ENCODE measurements around the gene ACRBP.

ACRBP gene

GRCh38 chr12:6667559-6668210 lies 20.5 kb upstream of the ACRBP start:
- TF ChIP-seq GLIS3 (CRISPR knock-in tag; IDR thresholded peaks at IDR 0.05): no peak
- no peak for TF ChIP-seq PPARA (CRISPR knock-in tag; IDR thresholded peaks at IDR 0.05; ENCODE audit: borderline replicate concordance)
- no peak for TF ChIP-seq RARB (CRISPR knock-in tag; IDR thresholded peaks at IDR 0.05)
- no peak for TF ChIP-seq TSHZ2 (CRISPR knock-in tag; IDR thresholded peaks at IDR 0.05)
- TF ChIP-seq OSR1 (CRISPR knock-in tag; IDR thresholded peaks at IDR 0.05): no peak
- TF ChIP-seq, protein P1, sequence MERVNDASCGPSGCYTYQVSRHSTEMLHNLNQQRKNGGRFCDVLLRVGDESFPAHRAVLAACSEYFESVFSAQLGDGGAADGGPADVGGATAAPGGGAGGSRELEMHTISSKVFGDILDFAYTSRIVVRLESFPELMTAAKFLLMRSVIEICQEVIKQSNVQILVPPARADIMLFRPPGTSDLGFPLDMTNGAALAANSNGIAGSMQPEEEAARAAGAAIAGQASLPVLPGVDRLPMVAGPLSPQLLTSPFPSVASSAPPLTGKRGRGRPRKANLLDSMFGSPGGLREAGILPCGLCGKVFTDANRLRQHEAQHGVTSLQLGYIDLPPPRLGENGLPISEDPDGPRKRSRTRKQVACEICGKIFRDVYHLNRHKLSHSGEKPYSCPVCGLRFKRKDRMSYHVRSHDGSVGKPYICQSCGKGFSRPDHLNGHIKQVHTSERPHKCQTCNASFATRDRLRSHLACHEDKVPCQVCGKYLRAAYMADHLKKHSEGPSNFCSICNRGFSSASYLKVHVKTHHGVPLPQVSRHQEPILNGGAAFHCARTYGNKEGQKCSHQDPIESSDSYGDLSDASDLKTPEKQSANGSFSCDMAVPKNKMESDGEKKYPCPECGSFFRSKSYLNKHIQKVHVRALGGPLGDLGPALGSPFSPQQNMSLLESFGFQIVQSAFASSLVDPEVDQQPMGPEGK (CRISPR knock-in tag; IDR thresholded peaks at IDR 0.05; ENCODE audit: borderline replicate concordance): no peak
- TF ChIP-seq TCF4 (CRISPR knock-in tag; IDR thresholded peaks at IDR 0.05; ENCODE audit: borderline replicate concordance): no peak
- TF ChIP-seq ZFP30 (CRISPR knock-in tag; IDR thresholded peaks at IDR 0.05): no peak
- no peak for TF ChIP-seq POU6F1 (CRISPR knock-in tag; IDR thresholded peaks at IDR 0.05; ENCODE audit: borderline replicate concordance, low read depth)
- no peak for TF ChIP-seq ISL1 (CRISPR knock-in tag; IDR thresholded peaks at IDR 0.05)
- TF ChIP-seq TOX (CRISPR knock-in tag; IDR thresholded peaks at IDR 0.05; ENCODE audit: borderline replicate concordance): no peak
- TF ChIP-seq ZNF8 (CRISPR knock-in tag; IDR thresholded peaks at IDR 0.05): no peak
- TF ChIP-seq CSDC2 (CRISPR knock-in tag; IDR thresholded peaks at IDR 0.05): no peak
- TF ChIP-seq ZC3H10 (CRISPR knock-in tag; IDR thresholded peaks at IDR 0.05): no peak
- no peak for TF ChIP-seq BACH2 (CRISPR knock-in tag; IDR thresholded peaks at IDR 0.05; ENCODE audit: borderline replicate concordance)
- TF ChIP-seq, protein P2, sequence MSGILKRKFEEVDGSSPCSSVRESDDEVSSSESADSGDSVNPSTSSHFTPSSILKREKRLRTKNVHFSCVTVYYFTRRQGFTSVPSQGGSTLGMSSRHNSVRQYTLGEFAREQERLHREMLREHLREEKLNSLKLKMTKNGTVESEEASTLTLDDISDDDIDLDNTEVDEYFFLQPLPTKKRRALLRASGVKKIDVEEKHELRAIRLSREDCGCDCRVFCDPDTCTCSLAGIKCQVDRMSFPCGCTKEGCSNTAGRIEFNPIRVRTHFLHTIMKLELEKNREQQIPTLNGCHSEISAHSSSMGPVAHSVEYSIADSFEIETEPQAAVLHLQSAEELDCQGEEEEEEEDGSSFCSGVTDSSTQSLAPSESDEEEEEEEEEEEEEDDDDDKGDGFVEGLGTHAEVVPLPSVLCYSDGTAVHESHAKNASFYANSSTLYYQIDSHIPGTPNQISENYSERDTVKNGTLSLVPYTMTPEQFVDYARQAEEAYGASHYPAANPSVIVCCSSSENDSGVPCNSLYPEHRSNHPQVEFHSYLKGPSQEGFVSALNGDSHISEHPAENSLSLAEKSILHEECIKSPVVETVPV (CRISPR knock-in tag; IDR thresholded peaks at IDR 0.05): no peak
- TF ChIP-seq ZFP3 (CRISPR knock-in tag; IDR thresholded peaks at IDR 0.05): no peak
- TF ChIP-seq ZNF70 (CRISPR knock-in tag; IDR thresholded peaks at IDR 0.05): no peak
- TF ChIP-seq ZNF565 (CRISPR knock-in tag; conservative IDR thresholded peaks at IDR 0.05; ENCODE audit: low read depth): no peak
- TF ChIP-seq CREB5 (CRISPR knock-in tag; IDR thresholded peaks at IDR 0.05; ENCODE audit: low read depth): no peak
- no peak for ATAC-seq

GRCh38 chr12:6666211-6666610 lies 19.0 kb upstream of the ACRBP start:
- ATAC-seq: no peak
- TF ChIP-seq ZNF70 (CRISPR knock-in tag; IDR thresholded peaks at IDR 0.05): no peak
- TF ChIP-seq GLIS3 (CRISPR knock-in tag; IDR thresholded peaks at IDR 0.05): no peak
- TF ChIP-seq TCF4 (CRISPR knock-in tag; IDR thresholded peaks at IDR 0.05; ENCODE audit: borderline replicate concordance): no peak
- no peak for TF ChIP-seq ZC3H10 (CRISPR knock-in tag; IDR thresholded peaks at IDR 0.05)
- TF ChIP-seq SNAI2 (CRISPR knock-in tag; IDR thresholded peaks at IDR 0.05): no peak
- TF ChIP-seq PPARA (CRISPR knock-in tag; IDR thresholded peaks at IDR 0.05; ENCODE audit: borderline replicate concordance): no peak
- no peak for TF ChIP-seq ARNTL (CRISPR knock-in tag; IDR thresholded peaks at IDR 0.05; ENCODE audit: borderline replicate concordance, low read depth)
- TF ChIP-seq, protein P1 (CRISPR knock-in tag; IDR thresholded peaks at IDR 0.05; ENCODE audit: borderline replicate concordance): no peak
- TF ChIP-seq OSR1 (CRISPR knock-in tag; IDR thresholded peaks at IDR 0.05): no peak
- no peak for TF ChIP-seq TSHZ2 (CRISPR knock-in tag; IDR thresholded peaks at IDR 0.05)
- TF ChIP-seq BACH2 (CRISPR knock-in tag; IDR thresholded peaks at IDR 0.05; ENCODE audit: borderline replicate concordance): no peak
- TF ChIP-seq RARB (CRISPR knock-in tag; IDR thresholded peaks at IDR 0.05): no peak
- no peak for TF ChIP-seq ZNF565 (CRISPR knock-in tag; conservative IDR thresholded peaks at IDR 0.05; ENCODE audit: low read depth)
- no peak for TF ChIP-seq CREB5 (CRISPR knock-in tag; IDR thresholded peaks at IDR 0.05; ENCODE audit: low read depth)
- TF ChIP-seq ZFP30 (CRISPR knock-in tag; IDR thresholded peaks at IDR 0.05): no peak
- no peak for TF ChIP-seq ISL1 (CRISPR knock-in tag; IDR thresholded peaks at IDR 0.05)

Data from SK-N-SH treated with all-trans-retinoic acid at 6 μM for 48 hours (cell line).